Measurements from ENCODE around the gene ARSD.
"Not testable (repeated sequence)": the region's sequence is repeated elsewhere in the genome, so short reads cannot be mapped to it uniquely, and the experiment has no call there.

Gene ARSD

GRCh38 chrX:2933125-2933900 is 4.2 kb upstream of the ARSD start:
- no peak for DNase-seq (ENCODE audit: low spot score)

GRCh38 chrX:2931612-2932011 is 2.5 kb upstream of the ARSD start:
- DNase-seq (ENCODE audit: low spot score), result no peak

GRCh38 chrX:2931155-2931554 is 2.0 kb upstream of the ARSD start:
- no peak for DNase-seq (ENCODE audit: low spot score)

GRCh38 chrX:2928191-2928582 is 952 bp downstream of the ARSD start:
- DNase-seq (ENCODE audit: low spot score), result no peak

GRCh38 chrX:2926664-2927275 is 2.4 kb downstream of the ARSD start:
- no peak for DNase-seq (ENCODE audit: low spot score)

GRCh38 chrX:2926255-2926654 is 2.9 kb downstream of the ARSD start:
- not testable (repeated sequence) for DNase-seq (ENCODE audit: low spot score)

GRCh38 chrX:2924151-2924550 is 5.0 kb downstream of the ARSD start:
- no peak for DNase-seq (ENCODE audit: low spot score)

- DNase-seq (ENCODE audit: low spot score), result no peak
Measured at GRCh38 chrX:2921750-2922149, 7.4 kb downstream of the ARSD start.

GRCh38 chrX:2921193-2921592 is 7.9 kb downstream of the ARSD start:
- DNase-seq (ENCODE audit: low spot score), result no peak

GRCh38 chrX:2917767-2918166 is 11.4 kb downstream of the ARSD start:
- DNase-seq (ENCODE audit: low spot score), result no peak

GRCh38 chrX:2913118-2913517 is 16.0 kb downstream of the ARSD start:
- DNase-seq (ENCODE audit: low spot score), result no peak

- no peak for DNase-seq (ENCODE audit: low spot score)
Measured at GRCh38 chrX:2910109-2910508, 19.0 kb downstream of the ARSD start.

- DNase-seq (ENCODE audit: low spot score), result no peak
Measured at GRCh38 chrX:2908125-2908685, 20.9 kb downstream of the ARSD start.

- no peak for DNase-seq (ENCODE audit: low spot score)
Measured at GRCh38 chrX:2907295-2907694, 21.8 kb downstream of the ARSD start.

GRCh38 chrX:2903366-2903765 is 25.8 kb downstream of the ARSD start:
- DNase-seq (ENCODE audit: low spot score), result no peak

GRCh38 chrX:2902841-2903240 is 26.3 kb downstream of the ARSD start:
- no peak for DNase-seq (ENCODE audit: low spot score)

- DNase-seq (ENCODE audit: low spot score), result no peak
Measured at GRCh38 chrX:2901367-2902036, 27.6 kb downstream of the ARSD start.

- DNase-seq (ENCODE audit: low spot score), result no peak
Measured at GRCh38 chrX:2898846-2899512, 30.2 kb downstream of the ARSD start.

GRCh38 chrX:2897690-2898623 is 31.2 kb downstream of the ARSD start:
- DNase-seq (ENCODE audit: low spot score), result peak; percentile 0

- no peak for DNase-seq (ENCODE audit: low spot score)
Measured at GRCh38 chrX:2897311-2897689, 31.8 kb downstream of the ARSD start.

- no peak for DNase-seq (ENCODE audit: low spot score)
Measured at GRCh38 chrX:2894885-2895292, 34.2 kb downstream of the ARSD start.

Measured in CD4-positive, alpha-beta T cell treated with Interleukin-2 at 100 ng/mL for 4 hours (primary cell).